ENCODE data around the gene UVSSA. TPM values are rescaled to one million over a fixed set of nuclear protein-coding genes. Genes with fewer than 3 reads are reported as not detected.

Gene UVSSA, protein sequence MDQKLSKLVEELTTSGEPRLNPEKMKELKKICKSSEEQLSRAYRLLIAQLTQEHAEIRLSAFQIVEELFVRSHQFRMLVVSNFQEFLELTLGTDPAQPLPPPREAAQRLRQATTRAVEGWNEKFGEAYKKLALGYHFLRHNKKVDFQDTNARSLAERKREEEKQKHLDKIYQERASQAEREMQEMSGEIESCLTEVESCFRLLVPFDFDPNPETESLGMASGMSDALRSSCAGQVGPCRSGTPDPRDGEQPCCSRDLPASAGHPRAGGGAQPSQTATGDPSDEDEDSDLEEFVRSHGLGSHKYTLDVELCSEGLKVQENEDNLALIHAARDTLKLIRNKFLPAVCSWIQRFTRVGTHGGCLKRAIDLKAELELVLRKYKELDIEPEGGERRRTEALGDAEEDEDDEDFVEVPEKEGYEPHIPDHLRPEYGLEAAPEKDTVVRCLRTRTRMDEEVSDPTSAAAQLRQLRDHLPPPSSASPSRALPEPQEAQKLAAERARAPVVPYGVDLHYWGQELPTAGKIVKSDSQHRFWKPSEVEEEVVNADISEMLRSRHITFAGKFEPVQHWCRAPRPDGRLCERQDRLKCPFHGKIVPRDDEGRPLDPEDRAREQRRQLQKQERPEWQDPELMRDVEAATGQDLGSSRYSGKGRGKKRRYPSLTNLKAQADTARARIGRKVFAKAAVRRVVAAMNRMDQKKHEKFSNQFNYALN
- total RNA-seq, result 5.9 TPM
- long read RNA-seq, partial matches to known transcripts, result 3 of 6 reads
- long read RNA-seq, other reads (novel, unspliced or antisense), result 1 of 6 reads

DNA sequence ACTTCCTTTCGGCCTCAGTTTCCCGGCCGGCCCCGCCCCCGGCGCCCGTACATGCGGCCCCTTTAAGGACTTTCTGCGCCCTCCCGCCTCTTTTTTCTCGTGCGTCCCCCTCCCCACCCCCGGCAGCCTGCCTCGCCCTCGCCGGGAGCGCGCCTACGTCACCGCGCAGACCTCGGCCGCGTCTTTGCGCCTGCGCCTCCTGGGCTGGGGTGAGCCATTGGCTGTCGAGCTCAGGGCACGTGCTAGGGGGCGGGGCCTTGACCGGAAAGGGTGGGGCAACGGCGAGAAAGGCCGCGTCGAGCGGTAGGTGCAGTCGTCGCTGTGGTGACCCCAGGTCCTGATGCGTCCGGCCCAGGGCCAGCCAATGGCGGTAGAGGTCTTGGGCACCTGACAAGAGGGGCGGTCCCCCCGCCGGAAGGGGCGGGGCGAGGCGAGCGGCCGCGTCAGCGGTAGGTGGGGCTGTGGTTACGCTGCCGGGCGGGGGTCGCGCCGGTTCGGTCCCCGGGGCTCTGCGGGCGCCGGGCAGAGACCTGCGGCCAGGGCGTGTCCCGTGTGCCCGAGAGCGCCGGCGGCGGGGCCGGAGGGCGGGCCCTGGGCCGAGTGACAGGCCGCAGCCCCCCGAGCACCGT is at the start of gene UVSSA:
UVSSA (plus strand) TSS at position 428 of the 629 bp plus-strand sequence. CDS start 884 bp downstream, outside the sequence.
- no peaks in the 10 kb centered on the region for H3K27me3 ChIP-seq (ENCODE audit: low read depth)
- peak within 1 kb of the TSS; percentile 100 for H3K27ac ChIP-seq (replicated peaks)
- intact Hi-C loops (cut with micrococcal nuclease), result loop anchor here (10.0 kb wide), 1 partner anchor 92 kb away; no protein-coding TSS in a partner anchor
- peak; percentile 100 for DNase-seq
- H3K36me3 ChIP-seq, result peaks cover 9% of the 10 kb centered on the region
- TF ChIP-seq, protein P1, sequence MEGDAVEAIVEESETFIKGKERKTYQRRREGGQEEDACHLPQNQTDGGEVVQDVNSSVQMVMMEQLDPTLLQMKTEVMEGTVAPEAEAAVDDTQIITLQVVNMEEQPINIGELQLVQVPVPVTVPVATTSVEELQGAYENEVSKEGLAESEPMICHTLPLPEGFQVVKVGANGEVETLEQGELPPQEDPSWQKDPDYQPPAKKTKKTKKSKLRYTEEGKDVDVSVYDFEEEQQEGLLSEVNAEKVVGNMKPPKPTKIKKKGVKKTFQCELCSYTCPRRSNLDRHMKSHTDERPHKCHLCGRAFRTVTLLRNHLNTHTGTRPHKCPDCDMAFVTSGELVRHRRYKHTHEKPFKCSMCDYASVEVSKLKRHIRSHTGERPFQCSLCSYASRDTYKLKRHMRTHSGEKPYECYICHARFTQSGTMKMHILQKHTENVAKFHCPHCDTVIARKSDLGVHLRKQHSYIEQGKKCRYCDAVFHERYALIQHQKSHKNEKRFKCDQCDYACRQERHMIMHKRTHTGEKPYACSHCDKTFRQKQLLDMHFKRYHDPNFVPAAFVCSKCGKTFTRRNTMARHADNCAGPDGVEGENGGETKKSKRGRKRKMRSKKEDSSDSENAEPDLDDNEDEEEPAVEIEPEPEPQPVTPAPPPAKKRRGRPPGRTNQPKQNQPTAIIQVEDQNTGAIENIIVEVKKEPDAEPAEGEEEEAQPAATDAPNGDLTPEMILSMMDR (IDR thresholded peaks at IDR 0.05; ENCODE audit: borderline replicate concordance), result no peak
- no peaks in the 10 kb centered on the region for H3K9me3 ChIP-seq (replicated peaks)
- H3K4me3 ChIP-seq, result peak within 1 kb of the TSS; percentile 88
- H3K4me1 ChIP-seq, result peaks cover 57% of the 10 kb centered on the region

DNA sequence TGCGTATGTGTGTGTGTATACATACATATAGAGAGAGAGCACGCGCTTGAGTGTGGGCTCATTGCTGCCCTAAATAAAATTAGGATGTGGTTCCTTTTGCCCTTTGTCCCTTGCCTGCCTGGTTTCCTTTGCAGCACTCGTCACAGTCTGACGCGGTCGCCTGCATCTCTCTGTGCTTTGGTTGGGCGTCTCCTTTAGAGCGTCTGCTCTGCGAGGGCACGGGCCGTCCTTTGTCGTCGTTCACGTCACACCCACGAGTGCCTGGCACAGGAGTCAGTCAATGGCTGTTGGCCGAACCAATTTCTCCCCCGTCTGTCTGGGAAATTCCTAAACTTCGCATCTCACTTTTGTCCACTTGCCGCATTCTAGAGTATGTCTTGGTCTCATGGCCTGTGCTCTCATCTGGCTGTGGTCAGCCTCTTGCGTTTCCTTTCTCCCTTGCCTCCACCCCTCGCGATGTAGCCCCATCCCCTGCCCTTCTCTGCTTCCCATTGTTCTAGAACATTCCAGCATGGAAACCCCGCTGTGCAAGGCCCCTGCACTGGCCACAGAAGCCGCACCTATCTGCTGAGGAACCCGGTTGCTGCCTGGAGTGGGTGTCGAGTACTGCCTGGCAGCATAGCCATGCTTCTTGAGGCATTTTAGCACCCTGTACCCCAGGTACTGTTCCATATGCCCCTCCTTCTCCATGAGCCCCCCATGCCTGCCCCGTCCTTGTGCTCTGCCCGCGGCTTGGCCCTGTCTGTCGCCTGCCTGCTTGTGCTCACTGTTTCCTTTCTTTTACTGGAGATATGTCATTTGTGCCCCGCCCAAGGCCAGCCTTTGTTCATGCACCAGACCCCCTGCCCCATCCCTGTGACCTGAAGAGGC is 49.3 kb upstream of the UVSSA start:
- DNase-seq, result no peak
- Histone ChIP-seq H3K27me3 (ENCODE audit: low read depth) (no peaks in the 10 kb centered on the region), H3K4me3 (no peak overlapping the region), H3K4me1 (peaks cover 71% of the 10 kb centered on the region), H3K27ac (replicated peaks) (peak overlapping the region; percentile 40), H3K36me3 (peaks cover 51% of the 10 kb centered on the region), H3K9me3 (replicated peaks) (no peaks in the 10 kb centered on the region)
- TF ChIP-seq, protein P1 (IDR thresholded peaks at IDR 0.05; ENCODE audit: borderline replicate concordance), result no peak
- intact Hi-C loops (cut with micrococcal nuclease), result no loop called here

DNA sequence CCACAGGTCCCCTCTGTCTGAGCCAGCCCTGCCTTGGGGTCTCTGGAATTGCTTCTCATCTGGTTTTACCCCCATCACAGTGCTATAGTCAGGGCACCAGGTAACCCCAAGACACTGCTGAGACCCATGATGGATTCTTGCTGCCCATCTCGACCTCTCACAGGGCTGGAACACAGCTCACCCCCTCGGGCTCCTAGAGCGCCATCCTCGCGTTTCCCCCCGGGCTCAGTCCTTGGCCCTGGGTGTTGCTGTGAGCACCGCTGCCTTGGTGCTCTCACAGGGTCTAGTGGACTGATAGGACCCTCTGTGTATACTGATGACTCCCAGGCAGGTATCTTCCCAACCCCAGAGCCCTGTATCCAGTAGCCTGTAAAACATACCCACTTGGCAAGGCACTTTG is 48.5 kb upstream of the UVSSA start:
- H3K4me3 ChIP-seq, result no peak overlapping the region
- H3K4me1 ChIP-seq, result peaks cover 64% of the 10 kb centered on the region
- no peaks in the 10 kb centered on the region for H3K27me3 ChIP-seq (ENCODE audit: low read depth)
- TF ChIP-seq, protein P1 (IDR thresholded peaks at IDR 0.05; ENCODE audit: borderline replicate concordance), result no peak
- H3K36me3 ChIP-seq, result peaks cover 48% of the 10 kb centered on the region
- no peak overlapping the region for H3K27ac ChIP-seq (replicated peaks)
- H3K9me3 ChIP-seq (replicated peaks), result no peaks in the 10 kb centered on the region
- no peak for DNase-seq
- intact Hi-C loops (cut with micrococcal nuclease), result no loop called here

DNA sequence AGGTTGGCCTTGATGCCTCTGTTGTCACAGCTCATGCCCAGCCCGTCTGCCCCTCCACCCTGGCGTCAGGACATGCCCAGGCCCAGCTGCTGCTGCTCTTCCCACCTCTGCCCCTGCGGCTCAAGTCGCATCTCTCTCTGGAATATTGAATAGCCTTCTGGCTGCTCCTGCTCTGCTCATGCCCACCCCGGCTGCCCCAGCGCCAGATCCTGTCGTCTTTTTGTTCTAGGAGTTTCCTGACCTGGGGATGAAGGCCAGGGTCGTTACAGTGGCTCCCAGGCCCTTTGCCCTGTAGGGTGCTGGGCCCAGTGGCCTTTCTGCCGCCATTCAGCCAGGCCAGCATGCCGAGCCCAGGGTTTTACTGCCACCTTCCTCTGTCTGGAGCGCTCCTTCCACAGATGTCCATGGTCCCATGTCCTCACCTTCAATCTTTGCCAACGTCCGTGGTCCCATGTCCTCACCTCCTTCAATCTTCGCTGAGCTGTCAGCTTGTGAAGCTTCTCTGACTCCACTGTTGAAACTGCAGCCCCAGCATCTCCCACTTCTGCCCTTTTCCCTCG is 47.6 kb upstream of the UVSSA start:
- no peak for DNase-seq
- intact Hi-C loops (cut with micrococcal nuclease), result no loop called here
- Histone ChIP-seq H3K36me3 (peaks cover 48% of the 10 kb centered on the region), H3K9me3 (replicated peaks) (no peaks in the 10 kb centered on the region), H3K4me3 (no peak overlapping the region), H3K4me1 (peaks cover 55% of the 10 kb centered on the region), H3K27me3 (ENCODE audit: low read depth) (no peaks in the 10 kb centered on the region), H3K27ac (replicated peaks) (no peak overlapping the region)
- TF ChIP-seq, protein P1 (IDR thresholded peaks at IDR 0.05; ENCODE audit: borderline replicate concordance), result no peak
